C4-2B (cell line): ENCODE data around the gene PTPRD.

Experiments used
- ZFX ChIP-seq: fragments of 450-650 bp; IDR thresholded peaks from 2 replicates; pipeline ENCODE4 v1.6.1; 2017
- TF ChIP-seq, protein P1 (sequence below): fragments of 450-650 bp; conservative IDR thresholded peaks from 2 replicates; pipeline ENCODE4 v1.5.1; 2017; ENCODE audit warnings: mild to moderate bottlenecking

DNA sequence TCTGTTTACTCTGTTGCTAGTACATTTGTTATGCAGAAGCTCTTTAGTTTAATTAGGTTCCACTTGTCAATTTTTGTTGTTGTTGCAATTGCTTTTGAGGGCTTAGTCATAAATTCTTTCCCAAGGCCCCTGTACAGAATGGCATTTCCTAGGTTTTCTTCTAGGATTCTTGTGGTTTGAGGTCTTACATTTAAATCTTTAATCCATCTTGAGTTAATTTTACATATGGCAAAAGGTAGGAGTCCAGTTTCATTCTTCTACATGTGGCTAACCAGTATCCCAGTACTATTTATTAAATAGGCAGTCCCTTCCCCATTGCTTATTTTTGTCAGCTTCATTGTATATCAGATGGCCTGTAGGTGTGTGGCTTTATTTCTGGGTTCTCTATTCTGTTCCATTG lies 792.4 kb downstream of the PTPRD start:
- TF ChIP-seq, protein P1, sequence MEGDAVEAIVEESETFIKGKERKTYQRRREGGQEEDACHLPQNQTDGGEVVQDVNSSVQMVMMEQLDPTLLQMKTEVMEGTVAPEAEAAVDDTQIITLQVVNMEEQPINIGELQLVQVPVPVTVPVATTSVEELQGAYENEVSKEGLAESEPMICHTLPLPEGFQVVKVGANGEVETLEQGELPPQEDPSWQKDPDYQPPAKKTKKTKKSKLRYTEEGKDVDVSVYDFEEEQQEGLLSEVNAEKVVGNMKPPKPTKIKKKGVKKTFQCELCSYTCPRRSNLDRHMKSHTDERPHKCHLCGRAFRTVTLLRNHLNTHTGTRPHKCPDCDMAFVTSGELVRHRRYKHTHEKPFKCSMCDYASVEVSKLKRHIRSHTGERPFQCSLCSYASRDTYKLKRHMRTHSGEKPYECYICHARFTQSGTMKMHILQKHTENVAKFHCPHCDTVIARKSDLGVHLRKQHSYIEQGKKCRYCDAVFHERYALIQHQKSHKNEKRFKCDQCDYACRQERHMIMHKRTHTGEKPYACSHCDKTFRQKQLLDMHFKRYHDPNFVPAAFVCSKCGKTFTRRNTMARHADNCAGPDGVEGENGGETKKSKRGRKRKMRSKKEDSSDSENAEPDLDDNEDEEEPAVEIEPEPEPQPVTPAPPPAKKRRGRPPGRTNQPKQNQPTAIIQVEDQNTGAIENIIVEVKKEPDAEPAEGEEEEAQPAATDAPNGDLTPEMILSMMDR: no peak
- TF ChIP-seq ZFX: no peak
